GM19043 (cell line): Measurements from ENCODE around the gene DOCK10.

Experiments
- ATAC-seq: cut with Tn5 transposase; IDR thresholded peaks from one replicate; pipeline ENCODE4 v1.9.1; 2021; ENCODE audit warnings: low read depth; ENCODE audit not compliant: unreplicated experiment

Gene DOCK10

GRCh38 chr2:224885836-224886547 lies 156.3 kb downstream of the DOCK10 start:
- peak; percentile 60 for ATAC-seq

- ATAC-seq: no peak
These were observed 157.0 kb downstream of the DOCK10 start for GRCh38 chr2:224885291-224885690.

DNA sequence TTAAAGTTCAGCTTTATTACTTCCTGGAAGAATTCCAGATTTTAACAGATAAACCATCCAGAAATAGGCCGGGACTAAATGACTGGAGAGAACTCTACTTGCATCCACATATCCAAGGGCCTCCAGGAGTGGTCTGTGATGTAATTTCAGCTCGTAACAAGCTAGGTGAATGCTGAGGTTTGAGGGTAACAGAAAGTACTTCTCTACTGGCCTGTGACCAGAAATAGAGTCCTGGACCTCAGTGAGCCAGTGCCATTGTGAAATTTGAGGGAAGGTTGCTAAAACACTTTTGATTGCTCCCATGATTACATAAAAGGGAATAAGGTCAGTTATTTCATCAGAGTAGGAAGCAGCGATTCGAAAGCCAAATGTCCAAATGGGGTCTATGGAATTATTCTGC lies 158.1 kb downstream of the DOCK10 start:
- no peak for ATAC-seq

DNA sequence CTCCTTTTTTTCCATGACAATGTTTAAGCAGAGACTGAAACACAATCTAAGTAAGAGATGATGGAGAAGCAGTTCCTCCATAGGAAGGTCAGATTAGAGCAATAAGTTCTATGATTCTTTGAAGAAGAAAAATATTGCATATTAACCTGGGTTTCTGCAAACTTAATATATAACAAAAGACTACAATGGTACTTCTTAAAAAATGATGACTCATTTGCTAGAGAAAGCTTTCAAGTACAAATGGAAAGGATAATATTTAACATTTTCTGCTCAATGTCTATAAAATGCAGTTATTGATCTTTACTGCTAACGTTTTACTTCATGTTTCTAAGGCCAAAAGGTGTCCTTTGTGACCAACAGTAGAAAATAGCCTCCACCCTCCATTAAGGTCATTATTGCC lies 158.6 kb downstream of the DOCK10 start:
- no peak for ATAC-seq

- ATAC-seq: no peak
These were observed 159.1 kb downstream of the DOCK10 start for GRCh38 chr2:224883172-224883516.

DNA sequence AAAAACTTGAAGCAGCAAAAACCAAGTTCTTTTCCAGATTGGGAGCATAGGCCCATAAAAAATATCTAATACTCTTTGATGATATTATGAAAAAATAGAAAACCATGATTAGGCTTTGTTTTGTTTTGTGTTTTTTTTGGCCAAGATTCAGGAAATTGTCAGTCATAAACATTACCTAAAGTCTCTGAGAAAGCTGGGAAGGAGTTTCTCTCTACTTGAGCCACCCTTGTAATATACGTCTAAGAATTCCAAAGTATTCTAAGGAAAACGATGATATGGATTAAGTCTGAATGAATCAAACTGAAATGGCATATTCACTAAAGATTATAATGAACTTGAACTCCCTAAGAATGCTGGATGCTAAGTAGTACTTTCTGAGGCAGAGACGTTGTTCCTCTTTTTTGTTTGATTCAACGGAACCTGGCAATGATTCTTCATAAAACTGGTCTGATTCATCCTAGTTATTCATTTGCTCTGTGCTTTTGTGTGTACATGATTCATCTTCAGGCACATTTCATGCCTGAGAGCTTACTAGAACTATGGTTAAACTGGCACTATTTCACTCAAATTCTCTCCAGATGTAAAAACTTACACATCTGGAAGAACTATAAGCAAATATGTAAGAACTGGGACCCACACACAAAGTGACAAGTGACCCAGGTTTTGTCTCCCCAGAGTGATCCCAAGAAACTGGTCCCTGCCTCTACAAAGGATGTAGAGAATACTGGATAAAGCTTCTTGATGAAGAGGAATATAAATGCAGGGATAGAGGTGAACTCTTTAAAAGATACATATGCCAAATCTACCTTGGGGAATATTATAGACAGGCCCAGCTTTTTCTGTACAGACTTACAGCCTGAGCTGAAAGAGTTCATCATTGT lies 159.7 kb downstream of the DOCK10 start:
- no peak for ATAC-seq

DNA sequence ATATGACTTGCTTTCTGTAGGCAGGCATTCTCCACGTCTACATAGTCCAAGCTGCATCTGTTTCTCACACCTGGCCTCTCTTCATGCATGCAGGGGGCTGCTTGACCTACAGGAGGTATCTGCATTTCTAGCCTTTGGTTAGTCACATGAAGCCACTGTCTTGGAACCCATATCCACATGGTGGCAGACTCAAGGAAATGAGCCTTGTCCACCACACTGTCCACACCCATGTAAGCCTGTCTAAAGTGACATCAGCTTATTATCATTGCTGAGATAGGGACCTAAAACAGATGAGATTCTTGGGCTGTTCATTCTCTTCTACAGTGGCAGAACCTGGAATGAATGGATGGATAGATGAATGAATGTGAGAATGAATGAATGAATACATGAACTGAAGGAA lies 160.4 kb downstream of the DOCK10 start:
- no peak for ATAC-seq

DNA sequence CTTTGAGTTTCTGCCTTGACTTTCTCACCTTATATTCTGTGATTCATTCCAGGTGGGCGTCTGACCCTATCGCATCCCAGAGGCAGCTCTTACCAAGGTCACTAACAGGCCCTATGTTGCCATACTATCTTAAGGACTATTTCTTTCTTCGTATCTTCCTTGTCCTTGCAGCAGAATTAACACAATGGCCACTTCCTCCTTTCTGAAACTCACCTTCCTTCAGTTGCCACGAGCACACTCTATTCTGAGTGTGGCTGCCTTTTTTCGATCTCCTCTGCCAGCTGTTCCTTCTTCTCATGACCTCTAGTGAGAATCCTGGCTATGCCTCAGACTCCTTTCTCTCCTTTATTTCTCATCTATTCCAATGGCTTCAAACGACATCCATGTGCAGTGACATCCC lies 165.7 kb downstream of the DOCK10 start:
- no peak for ATAC-seq

GRCh38 chr2:224875841-224876240 lies 166.4 kb downstream of the DOCK10 start:
- peak; percentile 77 for ATAC-seq

- no peak for ATAC-seq
These were observed 167.1 kb downstream of the DOCK10 start for GRCh38 chr2:224875153-224875552.

DNA sequence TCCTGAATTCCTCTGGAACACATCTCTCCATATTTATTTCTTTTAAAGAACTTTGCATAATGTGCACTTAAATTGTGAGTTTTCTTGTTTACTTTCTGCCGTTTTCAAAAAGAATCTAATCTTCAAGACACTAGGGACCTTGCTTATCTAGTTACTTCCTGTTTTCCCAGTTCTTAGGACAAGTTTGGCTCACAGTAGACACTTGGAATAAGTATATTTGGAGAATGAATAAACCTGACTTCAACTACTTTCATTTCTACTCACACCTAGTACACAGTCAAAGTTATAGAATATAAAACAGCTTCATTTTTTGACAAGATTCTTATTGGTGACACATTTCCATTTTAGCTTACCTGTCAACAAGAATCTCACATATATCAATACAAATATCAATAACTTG lies 170.5 kb downstream of the DOCK10 start:
- no peak for ATAC-seq

DNA sequence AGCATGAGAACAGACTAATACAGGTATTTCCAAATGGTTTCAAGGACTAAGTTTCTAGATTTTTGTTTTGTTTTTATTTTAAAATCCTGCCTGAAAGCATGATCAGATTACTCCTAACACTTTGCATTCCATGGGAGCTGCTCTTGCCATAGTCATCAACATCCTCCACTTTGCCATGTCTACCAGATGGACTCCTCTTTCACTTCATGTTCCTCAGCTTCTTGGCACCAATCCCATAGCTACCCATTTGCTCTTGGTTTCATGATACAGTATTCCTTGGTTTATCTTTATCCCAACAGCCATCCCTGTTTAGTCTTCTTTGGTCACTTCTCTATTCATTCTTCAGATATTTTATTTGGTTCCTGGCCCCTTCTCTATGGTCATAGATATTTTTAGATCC lies 171.9 kb downstream of the DOCK10 start:
- ATAC-seq: no peak

GRCh38 chr2:224869601-224870233 lies 172.6 kb downstream of the DOCK10 start:
- no peak for ATAC-seq

DNA sequence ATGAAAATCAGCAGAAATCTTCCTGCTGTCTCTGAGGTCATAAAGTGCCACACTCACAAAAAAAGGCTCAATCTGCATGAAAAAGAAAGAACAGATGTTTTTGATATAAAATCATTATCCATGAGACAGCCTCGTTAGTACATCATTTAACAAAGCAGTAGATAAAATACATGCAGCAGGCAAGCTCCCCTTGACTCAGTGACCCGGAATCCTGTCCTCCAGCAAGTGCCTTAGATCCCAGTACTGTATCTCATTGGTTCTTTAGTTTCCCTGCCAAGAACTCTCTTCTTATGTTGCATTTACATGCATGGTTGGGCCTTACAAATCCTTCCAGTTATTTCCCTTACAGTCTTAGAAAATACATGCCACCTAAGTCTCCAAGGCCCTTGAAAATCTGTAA lies 177.3 kb downstream of the DOCK10 start:
- no peak for ATAC-seq

- no peak for ATAC-seq
These were observed 181.0 kb downstream of the DOCK10 start for GRCh38 chr2:224861266-224861665.

GRCh38 chr2:224860786-224861185 lies 181.5 kb downstream of the DOCK10 start:
- ATAC-seq: no peak

- ATAC-seq: no peak
These were observed 190.5 kb downstream of the DOCK10 start for GRCh38 chr2:224851811-224852210.

GRCh38 chr2:224850081-224850480 lies 192.2 kb downstream of the DOCK10 start:
- no peak for ATAC-seq

DNA sequence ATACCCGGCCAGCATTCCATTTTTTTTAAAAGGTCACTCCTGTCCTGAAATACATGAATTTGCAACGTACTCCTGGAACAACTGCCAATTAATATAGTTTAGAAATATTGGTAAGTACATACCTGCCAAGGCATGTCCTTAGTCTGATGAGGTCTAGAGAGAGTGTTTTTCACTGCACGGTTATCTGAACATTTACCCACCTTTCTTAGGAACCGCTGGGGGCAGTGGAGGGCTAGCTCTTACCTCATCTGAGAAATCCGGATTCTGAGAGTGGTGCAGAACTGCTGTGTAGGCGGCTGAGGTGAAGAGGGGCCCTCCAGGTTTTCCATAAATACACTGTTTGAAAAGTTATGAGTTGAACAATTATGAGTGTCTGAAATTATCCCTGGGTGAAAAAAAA lies 193.0 kb downstream of the DOCK10 start:
- no peak for ATAC-seq

DNA sequence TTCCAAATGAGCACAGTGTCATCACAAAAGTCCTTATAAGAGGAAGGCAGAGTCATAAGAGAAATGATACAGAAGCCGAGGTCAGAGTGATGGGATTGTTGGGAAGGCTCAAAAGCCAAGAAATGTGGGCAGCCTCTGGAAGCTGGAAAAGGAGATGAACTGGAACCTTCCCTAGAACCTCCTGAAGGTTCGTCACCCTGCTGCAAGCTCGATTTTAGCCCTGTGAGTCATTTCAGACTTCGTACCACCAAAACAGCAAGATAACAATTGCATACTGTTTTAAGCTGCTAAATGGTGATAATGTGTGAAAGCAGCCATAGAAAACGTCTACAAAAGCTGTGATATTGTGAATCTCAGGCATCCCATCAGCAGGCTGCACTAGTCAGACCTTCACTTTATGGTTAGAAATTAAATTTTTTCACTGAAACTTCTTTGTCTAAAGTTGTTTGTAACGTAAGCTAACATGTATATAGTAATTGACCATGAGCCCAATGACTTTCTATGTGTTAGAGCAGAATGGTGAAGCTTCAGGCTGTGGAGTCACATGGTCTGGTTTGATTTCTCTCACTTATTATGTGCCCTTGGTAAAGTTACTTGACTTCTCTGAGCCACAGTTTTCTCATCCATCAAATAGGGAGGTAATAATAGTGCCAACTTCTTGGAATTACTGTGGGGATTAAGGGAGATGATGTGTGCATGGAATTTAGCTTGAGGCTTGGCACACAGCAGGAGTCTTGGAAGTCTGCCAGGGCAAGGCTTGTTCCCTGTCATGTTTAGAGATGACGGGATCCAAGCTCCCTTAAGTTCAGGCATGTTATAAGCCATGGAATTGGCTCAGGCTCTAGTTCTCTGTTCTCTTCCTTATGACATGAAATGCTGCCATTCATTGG lies 194.1 kb downstream of the DOCK10 start:
- no peak for ATAC-seq

DNA sequence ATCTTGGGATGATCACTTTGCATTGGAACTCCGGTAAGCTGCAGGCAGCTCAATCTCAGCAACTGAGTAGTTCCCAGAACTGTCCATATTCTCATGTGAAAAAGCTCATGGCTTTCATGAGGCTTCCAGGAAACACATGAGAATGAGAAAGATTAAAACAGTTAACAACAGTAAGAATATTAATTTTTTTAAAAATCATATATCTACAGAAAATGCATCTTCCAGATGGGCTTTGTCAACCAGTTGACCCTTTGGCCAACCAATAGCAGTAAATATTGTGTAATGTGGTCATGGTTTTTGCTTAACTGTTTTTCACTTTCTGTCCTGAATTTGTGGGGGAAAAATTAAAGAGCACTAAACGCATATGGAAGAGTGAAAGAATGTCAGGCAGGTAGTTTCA lies 194.9 kb downstream of the DOCK10 start:
- no peak for ATAC-seq
